AG04449 (cell line): Measurements from ENCODE around the gene PARVG.

Experiments
- CTCF ChIA-PET: fragments of 350-600 bp; formaldehyde crosslinking; extraction: SDS; loops from one replicate; lab custom pipeline; 2021; ENCODE audit warnings: antibody characterized with exemption; lab: Yijun Ruan, JAX
- POLR2A ChIA-PET: fragments of 400-600, 350-600 bp; formaldehyde crosslinking; extraction: SDS; loops from one replicate; lab custom pipeline; 2020; ENCODE audit warnings: antibody characterized with exemption, inconsistent platforms; lab: Yijun Ruan, JAX
- DNase-seq: peaks from one replicate; pipeline ENCODE4 v3.0.0-alpha.2; 2010; ENCODE audit warnings: low read depth, low spot score
- H3K4me3 ChIP-seq: 2 replicates; pipeline ENCODE4 v1.5.1; 2011; ENCODE audit warnings: low read depth, mild to moderate bottlenecking, control low read depth, low read length
- CTCF ChIP-seq: IDR thresholded peaks from one replicate; pipeline ENCODE4 v1.5.1; 2011; ENCODE audit warnings: mild to moderate bottlenecking, moderate library complexity, low read length, control low read depth, inconsistent platforms; ENCODE audit not compliant: insufficient read depth; ENCODE audit errors: missing control alignments

PARVG gene

GRCh38 chr22:44213489-44214043, 32.8 kb downstream of the PARVG start:
- POLR2A ChIA-PET, result no interaction called here
- CTCF ChIA-PET, result no interaction called here
- TF ChIP-seq CTCF, result no peak

GRCh38 chr22:44214187-44214586, 33.5 kb downstream of the PARVG start:
- ChIA-PET POLR2A (no interaction called here), CTCF (no interaction called here)
- no peak for DNase-seq
- H3K4me3 ChIP-seq, result no peak overlapping the region
- no peak for TF ChIP-seq CTCF

More at GRCh38 chr22:44213489-44214043, 32.8 kb downstream of the PARVG start:
- no peak overlapping the region for H3K4me3 ChIP-seq
- no peak for DNase-seq

- DNase-seq, result no peak
- ChIA-PET CTCF (no interaction called here), POLR2A (no interaction called here)
- no peak for TF ChIP-seq CTCF
- no peak overlapping the region for H3K4me3 ChIP-seq
These were observed 34.0 kb downstream of the PARVG start for GRCh38 chr22:44214764-44215163.

GRCh38 chr22:44215287-44215686, 34.6 kb downstream of the PARVG start:
- no peak overlapping the region for H3K4me3 ChIP-seq
- CTCF ChIA-PET, result no interaction called here
- no peak for TF ChIP-seq CTCF
- DNase-seq, result no peak
- POLR2A ChIA-PET, result no interaction called here

- POLR2A ChIA-PET, result no interaction called here
These were observed 36.6 kb downstream of the PARVG start for GRCh38 chr22:44217346-44217745.

GRCh38 chr22:44218071-44218470, 37.3 kb downstream of the PARVG start:
- no peak overlapping the region for H3K4me3 ChIP-seq
- no peak for DNase-seq
- POLR2A ChIA-PET, result no interaction called here
- no peak for TF ChIP-seq CTCF
- CTCF ChIA-PET, result no interaction called here

More at GRCh38 chr22:44217346-44217745, 36.6 kb downstream of the PARVG start:
- DNase-seq, result no peak
- CTCF ChIA-PET, result no interaction called here
- no peak for TF ChIP-seq CTCF
- no peak overlapping the region for H3K4me3 ChIP-seq
